Astrocyte (in vitro differentiated cells and primary cell): ENCODE results near the gene SEMA4B. TPM values are rescaled to one million over a fixed set of nuclear protein-coding genes. Genes with fewer than 3 reads are reported as not detected.

ENCODE experiments used
- DNase-seq: peaks from one replicate; pipeline ENCODE4 v3.0.0-alpha.2; 2010; ENCODE audit warnings: low read depth
- FAIRE-seq: peaks from 2 replicates; lab custom pipeline; 2011; peaks lifted over from hg19 to GRCh38; lab: Jason Lieb, UNC
- H2AFZ ChIP-seq: 2 replicates; pipeline ENCODE4 v1.6.0; 2012; ENCODE audit warnings: low read depth, low read length, inconsistent platforms
- H3K27ac ChIP-seq: 2 replicates; pipeline ENCODE4 v1.5.1; 2011; ENCODE audit warnings: low read depth, low read length, inconsistent platforms
- H3K27me3 ChIP-seq: 2 replicates; pipeline ENCODE4 v1.6.0; 2011; ENCODE audit warnings: low read length, inconsistent platforms; ENCODE audit not compliant: insufficient read depth
- H3K36me3 ChIP-seq: 2 replicates; pipeline ENCODE4 v1.5.1; 2011; ENCODE audit warnings: low read length, inconsistent platforms; ENCODE audit not compliant: insufficient read depth
- H3K4me1 ChIP-seq: 2 replicates; pipeline ENCODE4 v1.5.1; 2011; ENCODE audit warnings: low read length, inconsistent platforms; ENCODE audit not compliant: insufficient read depth
- H3K4me2 ChIP-seq: 2 replicates; pipeline ENCODE4 v1.6.0; 2012; ENCODE audit warnings: low read length, inconsistent platforms
- H3K4me3 ChIP-seq: 2 replicates; pipeline ENCODE4 v1.5.1; 2011; ENCODE audit warnings: low read depth, mild to moderate bottlenecking, low read length, inconsistent platforms; ENCODE audit not compliant: insufficient read depth
- H3K79me2 ChIP-seq: 2 replicates; pipeline ENCODE4 v1.6.0; 2012; ENCODE audit warnings: mild to moderate bottlenecking, low read length, inconsistent platforms; ENCODE audit not compliant: insufficient read depth
- H3K9ac ChIP-seq: 2 replicates; pipeline ENCODE4 v1.6.0; 2012; ENCODE audit warnings: mild to moderate bottlenecking, low read length, inconsistent platforms
- H3K9me3 ChIP-seq: 2 replicates; pipeline ENCODE4 v1.5.1; 2012; ENCODE audit warnings: low read depth, mild to moderate bottlenecking, low read length, inconsistent platforms; ENCODE audit not compliant: insufficient read depth
- H4K20me1 ChIP-seq: 2 replicates; pipeline ENCODE4 v1.6.0; 2012; ENCODE audit warnings: low read length, inconsistent platforms; ENCODE audit not compliant: insufficient read depth
- H3K27ac Mint-ChIP-seq: one replicate; pipeline ENCODE4 v1.8.0; 2021; ENCODE audit warnings: mild to moderate bottlenecking, mixed read lengths; ENCODE audit not compliant: unreplicated experiment
- H3K27me3 Mint-ChIP-seq: one replicate; pipeline ENCODE4 v1.8.0; 2021; ENCODE audit warnings: low read depth, mixed read lengths; ENCODE audit not compliant: unreplicated experiment
- H3K36me3 Mint-ChIP-seq: one replicate; pipeline ENCODE4 v1.8.0; 2021; ENCODE audit warnings: low read depth, mixed read lengths; ENCODE audit not compliant: unreplicated experiment
- H3K4me1 Mint-ChIP-seq: one replicate; pipeline ENCODE4 v1.8.0; 2021; ENCODE audit warnings: low read depth, mixed read lengths; ENCODE audit not compliant: unreplicated experiment
- H3K4me3 Mint-ChIP-seq: one replicate; pipeline ENCODE4 v1.8.0; 2021; ENCODE audit warnings: mild to moderate bottlenecking, moderate library complexity, mixed read lengths; ENCODE audit not compliant: unreplicated experiment
- H3K9me3 Mint-ChIP-seq: one replicate; pipeline ENCODE4 v1.8.0; 2021; ENCODE audit warnings: mild to moderate bottlenecking, mixed read lengths; ENCODE audit not compliant: unreplicated experiment
- EZH2 ChIP-seq: IDR thresholded peaks from 2 replicates; pipeline ENCODE4 v1.6.1; 2012; ENCODE audit warnings: mild to moderate bottlenecking, low read length, inconsistent platforms; ENCODE audit not compliant: insufficient read depth
- total RNA-seq: library from RNA; stranded (reverse); gene quantifications from 2 replicates; pipeline ENCODE4 v1.2.1, GENCODE V29; 2021
- TF ChIP-seq, protein P1 (sequence below): IDR thresholded peaks from 2 replicates; pipeline ENCODE4 v1.5.1; 2011; ENCODE audit warnings: low read depth, mild to moderate bottlenecking, inconsistent platforms, low read length, moderate library complexity; ENCODE audit not compliant: insufficient read depth

The SEMA4B gene
- total RNA-seq, 1 donor from 2014 or later, result 9.9 TPM

DNA sequence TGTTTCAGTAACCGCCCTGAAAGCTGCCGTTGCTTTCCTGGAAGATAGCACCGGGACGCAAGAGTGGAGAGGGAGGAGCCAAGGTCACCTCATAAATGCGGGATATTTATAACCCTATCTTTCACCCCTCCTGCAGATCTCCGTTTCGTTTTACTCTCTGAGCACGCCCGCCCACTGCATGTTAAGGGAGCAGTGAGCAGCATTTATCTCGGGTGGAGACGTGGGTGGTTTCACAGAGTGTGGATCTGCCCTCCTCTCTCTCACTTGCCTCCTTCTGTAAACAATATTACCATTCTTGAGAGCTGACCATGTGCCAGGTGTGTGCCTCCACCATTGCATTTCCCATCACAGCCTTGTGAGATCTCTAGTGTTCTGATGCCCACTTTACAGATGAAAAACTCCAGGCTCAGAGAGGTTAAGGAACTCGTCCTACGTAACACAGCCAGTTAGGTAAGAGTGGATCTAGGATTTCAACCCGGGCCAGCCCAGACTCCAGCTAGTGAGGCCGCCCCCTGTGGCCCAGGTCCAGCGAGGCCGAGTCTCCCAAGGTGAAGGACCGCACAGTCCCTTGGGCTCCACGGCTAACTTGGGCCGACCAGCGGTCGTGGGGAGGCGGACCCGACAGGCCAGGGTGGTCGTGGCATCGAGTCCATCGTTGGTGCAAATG is 16.9 kb upstream of the SEMA4B start:
- Histone ChIP-seq H3K27ac (no peak overlapping the region), H4K20me1 (no peaks in the 10 kb centered on the region), H3K9ac (peak overlapping the region; percentile 44), H3K4me2 (peak overlapping the region; percentile 87), H3K79me2 (no peaks in the 10 kb centered on the region), H3K27me3 (peaks cover 2% of the 10 kb centered on the region), H3K9me3 (no peaks in the 10 kb centered on the region), H3K4me1 (peaks cover 6% of the 10 kb centered on the region), H3K4me3 (peak overlapping the region; percentile 53), H2AFZ (peak overlapping the region; percentile 93), H3K36me3 (no peaks in the 10 kb centered on the region)
- Mint-ChIP-seq H3K36me3 (no peaks in the 10 kb centered on the region), H3K27me3 (peaks cover 18% of the 10 kb centered on the region), H3K4me1 (no peaks in the 10 kb centered on the region), H3K4me3 (peak overlapping the region; percentile 75), H3K9me3 (no peaks in the 10 kb centered on the region), H3K27ac (no peak overlapping the region)
- DNase-seq (peak; percentile 43), FAIRE-seq (no peak)
- TF ChIP-seq EZH2, result no peak
- TF ChIP-seq, protein P1, sequence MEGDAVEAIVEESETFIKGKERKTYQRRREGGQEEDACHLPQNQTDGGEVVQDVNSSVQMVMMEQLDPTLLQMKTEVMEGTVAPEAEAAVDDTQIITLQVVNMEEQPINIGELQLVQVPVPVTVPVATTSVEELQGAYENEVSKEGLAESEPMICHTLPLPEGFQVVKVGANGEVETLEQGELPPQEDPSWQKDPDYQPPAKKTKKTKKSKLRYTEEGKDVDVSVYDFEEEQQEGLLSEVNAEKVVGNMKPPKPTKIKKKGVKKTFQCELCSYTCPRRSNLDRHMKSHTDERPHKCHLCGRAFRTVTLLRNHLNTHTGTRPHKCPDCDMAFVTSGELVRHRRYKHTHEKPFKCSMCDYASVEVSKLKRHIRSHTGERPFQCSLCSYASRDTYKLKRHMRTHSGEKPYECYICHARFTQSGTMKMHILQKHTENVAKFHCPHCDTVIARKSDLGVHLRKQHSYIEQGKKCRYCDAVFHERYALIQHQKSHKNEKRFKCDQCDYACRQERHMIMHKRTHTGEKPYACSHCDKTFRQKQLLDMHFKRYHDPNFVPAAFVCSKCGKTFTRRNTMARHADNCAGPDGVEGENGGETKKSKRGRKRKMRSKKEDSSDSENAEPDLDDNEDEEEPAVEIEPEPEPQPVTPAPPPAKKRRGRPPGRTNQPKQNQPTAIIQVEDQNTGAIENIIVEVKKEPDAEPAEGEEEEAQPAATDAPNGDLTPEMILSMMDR, result no peak

DNA sequence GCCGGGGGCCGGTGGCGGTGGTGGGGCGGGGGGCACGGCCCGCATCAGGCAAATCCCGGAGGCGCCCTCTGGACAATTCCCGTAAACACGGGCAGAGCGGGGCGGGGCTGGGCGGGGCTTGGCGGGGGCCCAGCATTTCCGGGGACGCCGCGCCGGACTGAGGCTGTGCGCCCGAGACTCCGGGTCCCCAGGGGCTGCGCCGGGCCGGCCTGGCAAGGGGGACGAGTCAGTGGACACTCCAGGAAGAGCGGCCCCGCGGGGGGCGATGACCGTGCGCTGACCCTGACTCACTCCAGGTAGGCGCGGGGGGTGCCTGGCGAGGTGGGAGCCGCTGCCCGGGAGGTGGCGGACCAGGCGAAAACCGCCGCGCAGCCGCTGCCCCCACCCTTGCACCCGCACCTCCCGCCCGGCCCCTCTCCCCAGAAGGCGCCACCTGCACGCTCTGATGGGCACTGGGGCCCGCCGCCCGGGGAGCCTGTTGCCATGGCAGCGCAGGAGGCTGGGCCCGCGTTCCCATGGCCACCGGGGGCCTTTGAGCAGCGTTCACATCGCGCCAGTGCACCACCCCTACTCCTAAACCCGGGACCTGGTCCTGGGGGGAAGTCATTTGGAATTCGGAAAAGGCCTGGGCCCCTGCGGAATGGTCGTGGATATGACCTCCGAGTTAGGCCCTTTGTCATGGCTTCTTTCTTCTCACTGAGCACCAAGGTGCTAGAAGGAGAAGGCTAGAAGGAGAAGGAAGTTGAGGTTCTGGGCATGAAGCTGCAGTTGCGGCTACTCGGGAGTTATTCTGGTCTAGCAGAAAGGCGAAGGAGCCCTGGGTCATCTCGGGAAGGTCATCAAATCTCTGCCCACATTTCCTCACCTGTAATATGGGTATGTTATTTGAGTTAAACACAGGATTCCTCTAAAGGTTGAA is 16.1 kb upstream of the SEMA4B start:
- H3K79me2 ChIP-seq, result no peaks in the 10 kb centered on the region
- Mint-ChIP-seq H3K27ac (peak overlapping the region; percentile 18), H3K36me3 (no peaks in the 10 kb centered on the region), H3K4me1 (no peaks in the 10 kb centered on the region), H3K9me3 (no peaks in the 10 kb centered on the region), H3K27me3 (peaks cover 13% of the 10 kb centered on the region), H3K4me3 (peak overlapping the region; percentile 80)
- no peaks in the 10 kb centered on the region for H3K36me3 ChIP-seq
- DNase-seq, result no peak
- H3K4me1 ChIP-seq, result peaks cover 6% of the 10 kb centered on the region
- H3K9ac ChIP-seq, result peak overlapping the region; percentile 44
- H4K20me1 ChIP-seq, result no peaks in the 10 kb centered on the region
- H2AFZ ChIP-seq, result peak overlapping the region; percentile 93
- no peak for FAIRE-seq
- H3K27me3 ChIP-seq, result no peaks in the 10 kb centered on the region
- TF ChIP-seq, protein P1, result no peak
- TF ChIP-seq EZH2, result no peak
- H3K4me3 ChIP-seq, result peak overlapping the region; percentile 53
- no peaks in the 10 kb centered on the region for H3K9me3 ChIP-seq
- H3K27ac ChIP-seq, result no peak overlapping the region
- peak overlapping the region; percentile 87 for H3K4me2 ChIP-seq
